Right lobe of liver (tissue), 4 donors: ENCODE measurements around the gene UBA6.

Experiments used
- CTCF ChIP-seq, 4 donors: fragments of 200-600 bp in 3 of 4; fragments of 450-650 bp in 1 of 4; IDR thresholded peaks; one replicate each; pipeline versions ENCODE4 v1.5.1 to v1.8.0; 2016 to 2022; ENCODE audit warnings: antibody characterized with exemption in 4 of 4, mild to moderate bottlenecking in 2 of 4
- POLR2A ChIP-seq: fragments of 450-650 bp; IDR thresholded peaks from one replicate; pipeline ENCODE4 v1.6.1; 2017; ENCODE audit warnings: antibody characterized with exemption, mild to moderate bottlenecking
- donor health status: DM: no; HTN: no; CAD: no.
- donor health status: DM: no; HTN: no; CAD: no.
- donor health status: DM: no; HTN: yes; CAD: no.

GRCh38 chr4:67575232-67576058 is 125.5 kb downstream of the UBA6 start:
- TF ChIP-seq CTCF (IDR thresholded peaks at IDR 0.05) (no peak), POLR2A (no peak)
